HuH-7 (cell line): ENCODE results near the gene CRACDL.

Experiments used
- DNase-seq: peaks from one replicate; pipeline ENCODE4 v3.0.0; 2011; ENCODE audit warnings: low spot score

The CRACDL gene

DNA sequence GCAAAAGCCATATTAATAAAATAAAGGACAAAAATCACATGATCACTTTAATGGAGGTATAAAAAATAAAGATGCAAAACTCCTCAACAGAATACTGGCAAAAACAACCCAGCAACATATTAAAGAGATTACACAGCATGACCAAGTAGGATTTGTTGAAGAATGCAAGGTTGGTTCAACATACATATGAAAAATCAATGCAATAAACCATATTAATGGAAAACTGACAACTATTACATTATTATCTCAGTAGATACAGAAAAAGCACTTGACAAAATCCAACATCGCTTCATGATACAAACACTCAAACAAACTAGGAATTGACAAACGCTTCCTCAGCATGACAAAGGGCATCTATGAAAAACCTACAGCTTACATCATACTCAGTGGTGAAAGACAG, 76.7 kb downstream of the CRACDL start:
- no peak for DNase-seq

GRCh38 chr2:98857001-98857400, 79.0 kb downstream of the CRACDL start:
- no peak for DNase-seq

- DNase-seq: no peak
Measured at GRCh38 chr2:98854682-98855081, 81.3 kb downstream of the CRACDL start.

DNA sequence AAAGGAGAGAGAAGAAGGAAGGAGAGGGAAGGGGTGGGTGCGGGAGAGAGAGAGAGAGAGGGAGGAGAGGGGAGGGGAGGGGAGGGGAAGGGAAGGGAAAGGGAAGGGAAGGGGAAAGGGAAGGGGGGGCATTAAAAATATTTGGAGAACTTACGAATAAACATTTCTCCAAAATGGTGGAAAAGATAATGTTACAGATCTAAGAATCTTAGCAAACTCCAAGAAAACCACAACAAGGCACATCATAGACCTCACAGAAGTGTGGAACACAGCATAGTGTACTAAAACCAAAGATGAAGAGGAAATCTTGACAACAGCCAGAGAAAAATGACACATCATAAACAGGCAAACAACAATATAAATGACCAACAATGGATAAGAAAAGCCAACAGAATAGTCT, 83.1 kb downstream of the CRACDL start:
- no peak for DNase-seq

- DNase-seq: no peak
Measured at GRCh38 chr2:98850074-98850473, 86.0 kb downstream of the CRACDL start.

DNA sequence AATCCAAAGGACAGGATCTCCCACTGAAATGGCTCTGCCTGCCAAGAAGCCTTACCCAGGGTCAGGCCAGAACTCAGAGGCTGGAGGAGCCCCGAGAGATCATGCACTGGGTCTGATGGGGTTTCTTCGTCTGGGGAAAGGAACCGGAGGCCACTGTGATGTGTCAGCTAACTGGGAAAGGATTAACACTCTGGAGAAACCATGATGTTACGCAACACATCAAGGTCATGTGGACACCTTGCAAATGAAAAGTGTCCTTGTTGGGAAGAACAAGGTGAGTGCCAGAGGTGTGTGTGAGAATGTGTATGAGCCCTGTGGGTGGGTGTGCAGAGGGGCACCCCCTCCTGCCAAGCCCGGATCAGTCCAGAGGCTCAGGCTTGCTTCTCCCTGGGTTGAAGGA, 86.9 kb downstream of the CRACDL start:
- DNase-seq: no peak

- DNase-seq: no peak
Measured at GRCh38 chr2:98847853-98848252, 88.2 kb downstream of the CRACDL start.

- DNase-seq: no peak
Measured at GRCh38 chr2:98846041-98846440, 90.0 kb downstream of the CRACDL start.

DNA sequence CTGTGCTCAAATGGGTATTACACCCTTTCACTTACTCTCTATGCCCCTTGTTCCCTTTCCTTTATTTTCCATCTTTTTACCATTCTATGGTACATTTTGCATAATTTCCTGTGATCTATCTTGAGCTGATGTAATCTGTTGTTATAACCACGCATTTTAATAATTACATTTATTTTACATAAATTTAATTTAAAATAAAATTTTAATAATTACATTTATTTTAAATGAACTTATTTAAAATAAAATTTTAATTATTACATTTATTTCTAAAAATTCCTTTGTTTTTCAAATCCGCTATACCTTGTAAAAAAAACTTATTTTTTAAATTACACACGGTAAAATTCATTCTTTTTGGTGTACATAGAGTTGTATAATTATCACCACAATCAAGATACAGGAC, 93.9 kb downstream of the CRACDL start:
- no peak for DNase-seq

DNA sequence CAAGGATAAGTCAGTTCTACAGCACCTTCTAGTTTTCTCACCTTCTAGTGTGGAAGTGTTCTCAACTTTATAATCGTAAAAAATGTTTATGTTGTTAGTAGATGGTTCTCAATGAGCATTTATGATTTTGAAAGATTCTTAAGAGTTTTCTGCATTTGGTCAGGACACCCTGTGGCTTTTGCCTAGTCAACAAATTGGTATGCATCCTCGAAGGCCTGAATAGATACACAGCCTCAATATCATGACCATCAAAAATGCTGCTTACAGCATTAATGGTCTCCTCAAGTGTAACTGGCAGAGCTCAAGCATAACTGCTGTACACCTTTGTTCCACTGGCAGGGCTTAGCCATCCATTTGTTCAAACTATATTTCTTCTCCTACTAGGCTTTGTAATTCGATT, 96.7 kb downstream of the CRACDL start:
- DNase-seq: no peak

GRCh38 chr2:98835831-98836385, 100.1 kb downstream of the CRACDL start:
- no peak for DNase-seq

GRCh38 chr2:98833917-98834263, 102.1 kb downstream of the CRACDL start:
- DNase-seq: no peak

GRCh38 chr2:98833172-98833916, 102.7 kb downstream of the CRACDL start:
- DNase-seq: no peak

- no peak for DNase-seq
Measured at GRCh38 chr2:98832172-98832571, 103.9 kb downstream of the CRACDL start.

- DNase-seq: no peak
Measured at GRCh38 chr2:98830571-98831145, 105.4 kb downstream of the CRACDL start.

DNA sequence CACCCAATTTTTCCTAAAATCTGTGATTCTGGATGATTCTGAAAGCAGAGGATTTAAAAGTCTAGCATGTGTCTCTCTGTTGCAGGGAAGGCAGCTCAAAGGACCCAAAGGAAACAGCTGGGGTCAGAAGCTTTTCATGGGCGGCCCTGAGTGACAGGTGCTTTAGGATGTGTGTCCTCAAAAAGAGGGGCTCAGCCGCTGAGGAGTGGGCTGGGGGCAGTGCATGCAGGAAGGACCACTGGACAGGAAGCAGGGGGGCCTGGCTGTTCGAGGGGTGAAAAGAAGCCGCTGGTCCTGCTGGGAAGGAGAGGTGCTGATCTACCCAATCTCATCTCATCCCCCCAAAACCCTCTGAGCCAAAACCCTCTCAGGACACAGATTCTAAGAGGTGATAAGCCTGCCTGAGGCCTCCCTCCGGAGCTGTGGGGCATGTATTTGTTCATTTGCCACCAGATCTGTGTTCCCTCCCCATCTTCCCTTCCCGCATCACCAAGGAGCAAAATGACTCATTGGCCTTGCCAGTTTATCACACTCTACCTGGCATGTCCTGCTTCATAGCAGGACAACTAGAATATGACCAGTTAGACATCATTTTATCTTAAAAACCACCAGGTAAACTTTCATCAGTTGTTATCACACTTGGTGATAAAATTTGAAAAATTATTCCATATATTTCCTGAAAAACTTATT, 106.3 kb downstream of the CRACDL start:
- no peak for DNase-seq

DNA sequence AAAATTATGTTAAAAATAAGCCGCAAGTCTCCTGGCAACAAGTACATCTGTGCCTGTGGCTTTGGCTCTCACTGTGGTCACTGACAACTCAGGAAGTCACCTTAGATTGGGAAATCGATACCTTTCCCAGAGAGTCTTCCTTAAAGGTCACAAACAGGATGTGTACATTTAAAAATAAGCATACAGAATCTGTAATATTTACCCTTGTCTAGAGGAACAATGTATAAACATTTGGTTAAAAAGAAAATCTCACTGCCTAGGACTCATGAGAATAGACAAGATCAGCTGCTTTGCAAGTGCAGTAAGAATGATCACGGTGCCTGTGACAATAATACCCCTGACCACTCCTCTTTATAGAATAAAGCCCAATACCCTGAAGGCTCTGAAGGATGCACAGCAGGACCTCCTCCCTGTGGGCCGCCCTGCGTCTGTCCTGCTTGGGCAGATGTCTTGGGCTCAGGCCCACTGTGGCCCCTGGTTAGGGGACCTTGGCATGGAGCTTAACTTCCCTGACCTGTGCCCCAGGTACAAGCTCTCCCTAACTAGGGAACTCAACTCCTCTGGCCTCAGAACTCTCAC, 107.1 kb downstream of the CRACDL start:
- DNase-seq: no peak

GRCh38 chr2:98828369-98828744, 107.7 kb downstream of the CRACDL start:
- DNase-seq: no peak

GRCh38 chr2:98827625-98828368, 108.2 kb downstream of the CRACDL start:
- no peak for DNase-seq

DNA sequence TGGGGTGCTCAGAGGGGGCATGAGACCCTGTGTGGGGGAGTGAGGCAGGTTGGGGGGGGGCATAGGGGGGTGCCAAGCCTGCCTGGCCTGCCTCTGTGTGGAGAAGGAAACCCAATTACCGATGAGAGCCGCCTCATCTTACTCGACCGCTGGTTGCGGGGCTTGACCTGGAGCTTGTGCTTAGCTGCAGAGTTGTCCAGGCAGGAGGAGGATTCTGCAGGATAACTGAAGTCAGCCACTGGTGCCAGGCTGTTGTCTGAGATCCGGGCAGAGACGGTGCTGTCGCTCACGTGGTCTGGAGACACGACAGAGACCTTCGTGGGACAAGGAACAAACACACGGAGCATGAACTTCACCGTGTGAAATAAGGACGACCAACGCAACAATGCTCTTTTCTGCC, 109.2 kb downstream of the CRACDL start:
- DNase-seq: no peak

DNA sequence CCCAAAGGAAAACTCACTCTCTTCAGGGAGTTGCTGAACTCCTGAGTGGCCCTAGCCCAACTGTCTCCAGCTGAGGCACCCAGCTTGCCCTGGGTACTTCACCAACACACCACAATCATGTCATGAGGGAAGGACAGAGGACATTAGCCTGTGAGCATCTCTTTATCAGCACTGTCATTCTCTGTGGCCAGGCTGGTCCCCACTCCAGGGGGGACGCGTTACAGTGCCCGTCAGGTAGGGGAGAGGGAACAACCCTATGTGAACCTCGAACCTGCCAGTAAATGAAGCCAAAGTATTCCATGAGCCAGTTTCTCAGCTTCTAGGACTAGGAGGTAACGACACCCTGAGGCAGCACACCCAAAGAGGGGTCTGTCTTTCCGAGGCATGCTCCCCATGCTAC, 110.2 kb downstream of the CRACDL start:
- DNase-seq: no peak

GRCh38 chr2:98825404-98825803, 110.6 kb downstream of the CRACDL start:
- DNase-seq: no peak
